Thyroid gland (tissue), 4 donors: ENCODE results near the gene DLG2. TPM values are rescaled to one million over a fixed set of nuclear protein-coding genes. Genes with fewer than 3 reads are reported as not detected.
"Not testable (repeated sequence)": the region's sequence is repeated elsewhere in the genome, so short reads cannot be mapped to it uniquely, and the experiment has no call there.

Experiments used
- DNase-seq, 2 donors: peaks; one replicate each; pipeline ENCODE4 v3.0.0-alpha.2; 2019
- H3K27ac ChIP-seq, 3 donors: fragments of 200-600 bp; sonication (generic); 1 replicate in 2 of 3; 2 replicates in 1 of 3; pipeline ENCODE4 v1.5.1; 2016 to 2019; ENCODE audit warnings: mild to moderate bottlenecking in 1 of 3, moderate library complexity in 1 of 3
- H3K27me3 ChIP-seq: fragments of 200-600 bp; sonication (generic); one replicate; pipeline ENCODE4 v1.5.1; 2019
- H3K36me3 ChIP-seq, 2 donors: fragments of 200-600 bp; sonication (generic); one replicate each; pipeline ENCODE4 v1.5.1; 2016 to 2019
- H3K4me1 ChIP-seq, 2 donors: fragments of 200-600 bp; sonication (generic); one replicate each; pipeline ENCODE4 v1.5.1; 2017 to 2019
- H3K4me3 ChIP-seq, 3 donors: fragments of 200-600 bp; sonication (generic); replicated peaks in 1 of 3; 1 replicate in 2 of 3; 2 replicates in 1 of 3; pipeline ENCODE4 v1.5.1; 2016; ENCODE audit warnings: mild to moderate bottlenecking in 1 of 3
- H3K9me3 ChIP-seq: fragments of 200-600 bp; sonication (generic); one replicate; pipeline ENCODE4 v1.5.1; 2017
- POLR2A ChIP-seq, 2 donors: fragments of 450-650 bp; IDR thresholded peaks; one replicate each; pipeline ENCODE4 v1.6.1; 2017; ENCODE audit warnings: antibody characterized with exemption in 2 of 2, mild to moderate bottlenecking in 2 of 2, moderate library complexity in 1 of 2
- WGBS, 2 donors: methylation state at CpG; one replicate each; pipeline ENCODE4 v1.1.5; 2017; 5-methylcytosine and 5-hydroxymethylcytosine counted together
- intact Hi-C: fragments of 100-400 bp; cut with DNase I; formaldehyde crosslinking; loops from one replicate; pipeline ENCODE4 v1.15.1; 2023
- total RNA-seq, 4 donors: library from RNA; depleted of rRNA; stranded (reverse); fragments of >200 nt; gene quantifications; one replicate each; pipeline ENCODE4 v1.2.3, GENCODE V29; 2016
- TF ChIP-seq, protein P1 (sequence below), 6 experiments: fragments of 200-600 bp in 3 of 6; fragments of 450-650 bp in 3 of 6; sonication (generic) in 3 of 6; IDR thresholded peaks; one replicate each; pipeline ENCODE4 v1.5.1; 2016 to 2019; ENCODE audit warnings: antibody characterized with exemption in 6 of 6, mild to moderate bottlenecking in 2 of 6, inconsistent platforms in 1 of 6, moderate library complexity in 1 of 6

The DLG2 gene
- total RNA-seq, 4 donors from 2014 or later: 29.4 to 79.4 (median 42.4) TPM

DNA sequence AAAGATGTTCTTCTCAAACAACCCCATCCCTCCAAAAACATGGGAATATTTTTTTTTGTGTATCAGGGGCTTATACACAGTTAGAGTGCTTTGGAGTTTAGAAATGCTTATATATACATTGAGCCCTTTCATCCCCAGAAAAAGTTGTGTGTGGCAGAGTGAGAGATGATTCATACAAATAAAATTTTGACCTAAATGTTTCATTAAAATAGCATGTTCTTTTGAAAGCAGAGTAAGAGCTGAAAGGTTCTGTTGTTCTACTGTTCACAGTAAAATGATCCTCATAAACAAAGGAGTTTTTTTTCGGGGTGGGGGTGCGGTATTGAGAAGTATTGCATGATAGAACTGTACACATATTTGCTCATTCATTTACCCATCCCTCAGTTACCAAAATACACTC, 512.4 kb downstream of the DLG2 start:
- Histone ChIP-seq H3K4me3 (no peak overlapping the region), H3K9me3 (no peaks in the 10 kb centered on the region), H3K4me1 (no peaks in the 10 kb centered on the region), H3K27me3 (no peaks in the 10 kb centered on the region), H3K27ac (no peak overlapping the region), H3K36me3 (no peaks in the 10 kb centered on the region)
- WGBS, 2 donors: 83 to 94% methylated on average over 2 of the region's 2 CpGs
- intact Hi-C loops: no loop called here
- no peak for DNase-seq
- TF ChIP-seq POLR2A (IDR thresholded peaks at IDR 0.05): no peak
- TF ChIP-seq, protein P1, sequence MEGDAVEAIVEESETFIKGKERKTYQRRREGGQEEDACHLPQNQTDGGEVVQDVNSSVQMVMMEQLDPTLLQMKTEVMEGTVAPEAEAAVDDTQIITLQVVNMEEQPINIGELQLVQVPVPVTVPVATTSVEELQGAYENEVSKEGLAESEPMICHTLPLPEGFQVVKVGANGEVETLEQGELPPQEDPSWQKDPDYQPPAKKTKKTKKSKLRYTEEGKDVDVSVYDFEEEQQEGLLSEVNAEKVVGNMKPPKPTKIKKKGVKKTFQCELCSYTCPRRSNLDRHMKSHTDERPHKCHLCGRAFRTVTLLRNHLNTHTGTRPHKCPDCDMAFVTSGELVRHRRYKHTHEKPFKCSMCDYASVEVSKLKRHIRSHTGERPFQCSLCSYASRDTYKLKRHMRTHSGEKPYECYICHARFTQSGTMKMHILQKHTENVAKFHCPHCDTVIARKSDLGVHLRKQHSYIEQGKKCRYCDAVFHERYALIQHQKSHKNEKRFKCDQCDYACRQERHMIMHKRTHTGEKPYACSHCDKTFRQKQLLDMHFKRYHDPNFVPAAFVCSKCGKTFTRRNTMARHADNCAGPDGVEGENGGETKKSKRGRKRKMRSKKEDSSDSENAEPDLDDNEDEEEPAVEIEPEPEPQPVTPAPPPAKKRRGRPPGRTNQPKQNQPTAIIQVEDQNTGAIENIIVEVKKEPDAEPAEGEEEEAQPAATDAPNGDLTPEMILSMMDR (IDR thresholded peaks at IDR 0.05): no peak

DNA sequence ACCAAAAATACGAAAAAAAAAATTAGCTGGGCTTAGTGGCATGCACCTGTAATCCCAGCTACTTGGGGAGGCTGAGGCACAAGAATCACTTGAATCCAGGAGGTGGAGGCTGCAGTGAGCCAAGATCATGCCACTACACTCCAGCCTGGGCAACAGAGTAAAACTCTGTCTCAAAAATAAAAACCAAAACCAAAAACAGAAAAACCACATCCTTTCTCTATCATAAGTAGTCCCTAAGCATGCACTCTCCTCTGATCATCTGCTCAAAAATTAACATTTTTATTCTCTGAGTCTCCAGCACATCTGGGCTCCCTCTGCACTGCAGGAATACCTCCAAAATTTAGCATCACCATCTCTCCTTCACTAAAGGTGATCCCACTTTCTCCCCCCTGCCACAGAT, 516.9 kb downstream of the DLG2 start:
- H3K36me3 ChIP-seq, H3K4me3 ChIP-seq, H3K27ac ChIP-seq, H3K9me3 ChIP-seq, H3K27me3 ChIP-seq, intact Hi-C loops, H3K4me1 ChIP-seq, DNase-seq: not testable (repeated sequence)
- 66 to 88% methylated on average over 1 of the region's 1 CpG for WGBS, 2 donors

DNA sequence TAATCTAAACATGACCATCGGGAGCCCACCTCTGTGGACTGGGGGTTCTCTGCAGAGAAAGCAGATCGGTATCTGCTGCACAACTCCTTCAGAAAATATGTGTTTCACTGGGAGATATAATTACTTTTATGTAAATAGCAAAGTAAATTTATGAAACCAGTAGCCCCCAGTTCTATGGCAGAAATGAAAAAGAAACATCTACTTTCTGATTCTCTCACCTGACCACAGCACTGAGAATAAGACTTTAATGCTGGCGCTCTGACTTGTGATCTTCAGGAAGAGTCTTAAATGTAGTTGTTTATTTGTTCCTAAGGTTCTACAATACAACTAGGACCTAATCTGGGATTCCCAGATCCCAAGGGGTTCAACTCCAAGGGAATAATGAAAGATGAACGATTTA, 518.0 kb downstream of the DLG2 start:
- TF ChIP-seq, protein P1 (IDR thresholded peaks at IDR 0.05): no peak
- no peak for TF ChIP-seq POLR2A (IDR thresholded peaks at IDR 0.05)
- Histone ChIP-seq H3K4me1 (no peaks in the 10 kb centered on the region), H3K9me3 (no peaks in the 10 kb centered on the region), H3K27ac (no peak overlapping the region), H3K4me3 (no peak overlapping the region), H3K27me3 (no peaks in the 10 kb centered on the region), H3K36me3 (no peaks in the 10 kb centered on the region)
- intact Hi-C loops: no loop called here
- no peak for DNase-seq
- WGBS, 2 donors: 83 to 84% methylated on average over 4 of the region's 4 CpGs

DNA sequence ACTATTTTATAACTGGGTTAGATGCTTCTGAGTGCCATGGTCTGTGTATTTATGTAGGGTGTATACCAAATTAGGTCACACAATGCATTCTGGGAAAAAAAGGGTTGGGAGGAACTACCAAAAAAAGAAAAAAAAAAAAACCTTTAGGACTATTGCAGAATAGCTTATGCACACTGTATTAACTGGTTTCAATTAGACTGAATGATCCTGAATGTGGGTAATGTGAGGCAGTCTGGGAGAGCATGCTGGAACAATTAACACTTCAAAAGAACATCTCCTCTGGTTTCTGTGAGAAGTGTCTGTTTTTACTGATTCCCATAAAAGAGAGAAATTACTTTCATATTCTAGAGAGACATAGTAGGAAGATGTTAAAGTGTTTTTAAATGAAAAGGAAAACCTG, 521.3 kb downstream of the DLG2 start:
- no peak for DNase-seq
- Histone ChIP-seq H3K9me3 (no peaks in the 10 kb centered on the region), H3K27me3 (no peaks in the 10 kb centered on the region), H3K4me3 (no peak overlapping the region), H3K36me3 (no peaks in the 10 kb centered on the region), H3K4me1 (no peaks in the 10 kb centered on the region), H3K27ac (no peak overlapping the region)
- intact Hi-C loops: no loop called here
- no peak for TF ChIP-seq POLR2A (IDR thresholded peaks at IDR 0.05)
- TF ChIP-seq, protein P1 (IDR thresholded peaks at IDR 0.05): no peak

DNA sequence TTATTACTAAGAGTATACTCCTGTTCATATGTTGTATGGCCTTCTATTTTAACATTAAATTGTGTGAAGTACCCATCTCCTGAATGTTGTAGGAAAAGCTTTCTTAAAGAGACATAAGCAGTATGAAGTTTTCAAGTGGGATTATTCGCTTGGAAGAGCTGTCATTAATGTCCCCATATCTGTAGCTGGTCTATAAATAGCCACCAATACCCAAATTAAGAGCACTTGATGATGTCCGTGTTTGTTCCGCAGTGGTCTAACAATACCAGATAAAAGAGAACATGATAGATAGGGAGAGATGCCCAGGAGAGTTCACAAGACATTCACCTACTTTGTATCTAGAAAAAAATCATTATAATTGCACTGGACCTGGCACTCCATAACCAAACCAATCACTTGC, 527.6 kb downstream of the DLG2 start:
- TF ChIP-seq POLR2A (IDR thresholded peaks at IDR 0.05): no peak
- TF ChIP-seq, protein P1 (IDR thresholded peaks at IDR 0.05): no peak
- DNase-seq: no peak

DNA sequence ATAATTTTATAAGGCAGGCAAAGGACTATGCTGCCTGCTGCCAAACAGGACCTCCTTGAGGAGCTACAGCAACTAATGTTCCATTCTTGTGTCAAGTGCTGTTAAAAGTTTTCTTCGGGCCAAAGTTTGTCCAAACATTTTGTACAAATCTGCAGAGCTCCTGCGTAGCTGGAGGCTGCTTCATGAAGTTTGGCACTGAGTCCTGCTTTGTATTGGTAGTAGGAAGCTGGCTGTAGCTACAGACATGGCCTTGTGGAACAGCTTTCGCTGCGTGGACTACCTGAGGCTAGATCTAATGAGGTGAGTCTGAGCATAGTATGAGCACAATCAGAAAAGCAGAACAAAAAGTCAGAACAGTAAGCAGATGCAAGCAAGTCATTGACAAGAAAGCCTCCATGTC, 528.1 kb downstream of the DLG2 start:
- Histone ChIP-seq H3K27ac (peak overlapping the region in 2 of 3 donors; percentile 3 to 65), H3K4me1 (peaks cover 7 to 9% of the 10 kb centered on the region in 2 donors), H3K36me3 (no peaks in the 10 kb centered on the region), H3K4me3 (no peak overlapping the region), H3K9me3 (no peaks in the 10 kb centered on the region), H3K27me3 (no peaks in the 10 kb centered on the region)
- TF ChIP-seq, protein P1 (IDR thresholded peaks at IDR 0.05): no peak
- TF ChIP-seq POLR2A (IDR thresholded peaks at IDR 0.05): no peak
- 15 to 32% methylated on average over 4 of the region's 4 CpGs for WGBS, 2 donors
- peak; percentile 72 to 79 for DNase-seq
- intact Hi-C loops: no loop called here

More for the DNA sequence above, 527.6 kb downstream of the DLG2 start:
- intact Hi-C loops: no loop called here
- H3K27ac ChIP-seq: peak overlapping the region in 2 of 3 donors; percentile 3 to 65
- no peak overlapping the region for H3K4me3 ChIP-seq
- H3K36me3 ChIP-seq: no peaks in the 10 kb centered on the region
- no peaks in the 10 kb centered on the region for H3K27me3 ChIP-seq
- no peaks in the 10 kb centered on the region for H3K9me3 ChIP-seq
- 76 to 81% methylated on average over 3 of the region's 3 CpGs for WGBS, 2 donors
- peaks cover 7 to 9% of the 10 kb centered on the region in 2 donors for H3K4me1 ChIP-seq
